IgD-negative memory B cell (primary cell): ENCODE results near the gene RSPH6A. TPM values are rescaled to one million over a fixed set of nuclear protein-coding genes. Genes with fewer than 3 reads are reported as not detected.

ENCODE experiments used
- H3K27ac Mint-ChIP-seq, 3 donors: one replicate each; pipeline ENCODE4 v1.8.0; 2020 to 2022; ENCODE audit warnings: mild to moderate bottlenecking in 3 of 3, mixed read lengths in 3 of 3, moderate library complexity in 1 of 3
- H3K27me3 Mint-ChIP-seq: one replicate; pipeline ENCODE4 v1.8.0; 2021; ENCODE audit warnings: mixed read lengths
- H3K36me3 Mint-ChIP-seq: one replicate; pipeline ENCODE4 v1.8.0; 2020; ENCODE audit warnings: mild to moderate bottlenecking, mixed read lengths
- H3K4me1 Mint-ChIP-seq, 3 donors: one replicate each; pipeline ENCODE4 v1.8.0; 2020 to 2022; ENCODE audit warnings: mixed read lengths in 3 of 3, mild to moderate bottlenecking in 1 of 3
- H3K4me3 Mint-ChIP-seq, 4 donors: one replicate each; pipeline ENCODE4 v1.8.0; 2020 to 2022; ENCODE audit warnings: mild to moderate bottlenecking in 4 of 4, mixed read lengths in 4 of 4, moderate library complexity in 3 of 4
- H3K9me3 Mint-ChIP-seq, 3 donors: one replicate each; pipeline ENCODE4 v1.8.0; 2020 to 2021; ENCODE audit warnings: mixed read lengths in 3 of 3, mild to moderate bottlenecking in 1 of 3
- polyA plus RNA-seq: library from polyadenylated mRNA; unstranded; fragments of 300-500 nt; fragmentation: Illumina TruSeq; gene quantifications from one replicate; pipeline ENCODE4 v1.2.3, GENCODE V29; 2021

Gene RSPH6A
- polyA plus RNA-seq, 1 donor from 2014 or later: not detected

DNA sequence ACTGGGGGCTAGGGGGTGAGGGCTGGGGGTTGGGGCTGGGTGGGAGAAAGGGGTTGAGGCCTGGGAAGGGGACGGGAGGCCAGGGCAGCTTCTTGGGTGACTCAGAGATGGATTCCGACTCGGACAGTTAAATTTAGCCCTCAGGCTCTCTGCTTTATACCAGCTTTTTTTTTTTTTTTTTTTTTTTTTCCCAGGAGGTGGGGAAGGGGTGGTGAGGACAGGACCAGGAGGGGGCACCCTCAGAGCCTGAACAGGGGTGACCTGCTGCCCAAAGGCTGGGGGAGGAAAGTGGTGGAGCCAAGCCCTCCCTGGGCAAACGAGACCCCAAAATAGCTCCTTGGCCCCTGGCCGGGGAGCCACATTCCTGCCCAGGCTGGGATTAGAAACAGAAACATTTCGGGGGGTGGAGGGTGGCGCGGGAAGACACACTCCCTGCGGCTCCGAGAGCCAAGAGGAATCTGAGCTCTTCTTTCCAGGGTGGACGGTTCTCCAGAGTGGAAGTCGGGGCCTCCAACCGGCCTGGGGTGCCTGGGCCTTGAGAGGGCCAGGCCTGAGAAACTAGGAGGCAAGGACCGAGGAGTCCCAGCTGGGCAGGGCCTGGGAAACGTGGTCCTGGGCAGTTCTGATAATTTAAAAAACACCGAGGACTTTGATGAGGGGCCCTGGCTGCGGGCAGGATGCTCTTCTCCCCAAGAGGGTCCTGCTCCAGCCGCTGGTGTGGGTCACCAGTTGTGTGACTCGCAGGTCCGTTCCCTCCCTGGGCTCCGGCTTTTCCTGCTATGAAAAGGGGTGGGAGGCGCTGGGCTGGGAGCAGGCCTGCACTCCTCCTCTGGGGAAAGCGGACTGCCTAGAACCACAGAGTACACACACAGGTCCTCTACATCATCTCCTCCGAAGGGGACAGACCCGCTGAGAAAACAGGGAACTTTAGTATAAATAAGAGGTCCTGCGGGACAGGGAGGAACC, 32.0 kb downstream of the RSPH6A start:
- H3K27ac Mint-ChIP-seq: no peak overlapping the region
- peaks cover 7 to 16% (median 11%) of the 10 kb centered on the region in 3 donors for H3K4me1 Mint-ChIP-seq
- no peak overlapping the region for H3K4me3 Mint-ChIP-seq
- H3K9me3 Mint-ChIP-seq: no peaks in the 10 kb centered on the region
- H3K27me3 Mint-ChIP-seq: peaks cover 7% of the 10 kb centered on the region
- H3K36me3 Mint-ChIP-seq: peaks cover 4% of the 10 kb centered on the region

DNA sequence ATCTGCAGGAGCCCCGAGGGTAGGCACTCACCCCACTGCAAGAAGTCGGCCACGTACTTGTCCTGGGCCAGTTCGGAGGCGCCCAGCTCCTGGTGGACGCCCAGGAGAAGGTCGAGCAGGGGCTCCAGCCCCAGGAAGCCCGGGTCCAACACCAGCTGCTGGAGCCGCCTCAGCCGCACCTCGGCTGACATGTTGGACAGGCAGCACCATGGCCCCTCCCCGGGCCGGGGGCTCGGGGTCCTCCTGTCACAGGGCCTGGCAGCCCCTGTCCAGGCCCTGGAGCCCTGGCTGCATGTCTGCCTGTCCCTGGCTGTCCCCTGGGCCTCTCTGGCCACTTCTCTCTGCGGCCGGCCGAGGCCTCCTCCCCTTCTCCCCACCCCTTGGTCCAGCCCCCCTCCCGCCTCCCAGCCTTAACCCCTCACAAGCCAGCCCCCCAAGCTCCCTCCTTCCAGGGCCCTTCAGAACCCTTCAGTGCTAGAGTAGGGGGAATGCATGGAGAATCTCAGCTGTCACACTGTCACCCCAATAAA, 32.9 kb downstream of the RSPH6A start, which contains the start of gene DMPK:
DMPK (minus strand) TSS at position 329 of the 530 bp plus-strand sequence; CDS start at position 191, 138 bp downstream.
- peaks cover 2% of the 10 kb centered on the region for H3K36me3 Mint-ChIP-seq
- peaks cover 7 to 14% (median 11%) of the 10 kb centered on the region in 3 donors for H3K4me1 Mint-ChIP-seq
- no peak within 1 kb of the TSS for H3K4me3 Mint-ChIP-seq
- peaks cover 7% of the 10 kb centered on the region for H3K27me3 Mint-ChIP-seq
- H3K9me3 Mint-ChIP-seq: no peaks in the 10 kb centered on the region
- H3K27ac Mint-ChIP-seq: no peak within 1 kb of the TSS

DNA sequence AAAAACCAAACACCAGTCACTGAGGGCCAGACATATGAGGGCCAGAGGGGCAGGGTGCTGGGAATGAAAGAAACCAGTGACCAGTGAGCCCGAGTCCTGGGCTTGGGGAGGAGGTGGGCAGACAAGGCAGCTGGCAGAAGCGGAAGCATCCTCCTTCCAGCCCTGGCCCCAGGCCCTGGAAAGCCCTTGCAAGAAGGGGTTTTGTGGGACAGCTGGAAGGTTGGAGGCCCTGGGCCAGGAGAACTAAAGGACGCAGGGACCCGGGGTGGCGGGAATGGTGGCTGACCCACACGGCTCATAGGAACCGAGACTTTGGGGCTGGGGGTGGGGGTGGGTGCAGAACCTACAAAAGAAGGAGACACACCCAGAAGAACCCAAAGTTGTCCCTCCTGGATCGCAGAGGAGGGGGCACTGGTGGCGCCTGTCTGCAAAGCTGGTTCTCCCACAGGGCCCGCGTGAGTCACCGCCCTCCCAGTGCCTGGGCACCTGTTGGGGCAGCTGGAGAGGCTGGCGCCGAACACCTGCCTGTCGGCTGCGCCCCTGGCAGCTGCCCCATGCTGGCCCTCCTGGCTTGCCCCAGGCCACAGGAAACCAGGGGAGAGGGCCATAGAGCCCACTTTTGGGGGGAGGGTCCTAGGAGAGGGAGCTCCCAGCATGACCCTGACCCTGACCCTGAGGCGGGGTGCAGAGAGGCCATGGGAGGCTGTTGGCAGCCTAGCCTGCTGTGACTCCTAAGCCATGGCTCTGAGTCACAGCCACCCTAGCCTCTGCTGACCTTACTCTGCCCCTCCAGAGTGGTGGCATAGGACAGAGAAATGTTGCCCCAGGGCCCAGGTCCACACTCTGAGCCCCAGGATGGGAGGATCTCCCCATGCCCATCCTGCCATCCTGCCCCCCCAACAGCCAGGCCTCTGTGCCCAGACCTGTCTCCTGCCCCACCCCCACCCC, 33.6 kb downstream of the RSPH6A start:
- H3K4me1 Mint-ChIP-seq: peaks cover 7 to 14% (median 11%) of the 10 kb centered on the region in 3 donors
- peaks cover 7% of the 10 kb centered on the region for H3K27me3 Mint-ChIP-seq
- peak overlapping the region in 1 of 3 donors; percentile 51 for H3K27ac Mint-ChIP-seq
- no peaks in the 10 kb centered on the region for H3K9me3 Mint-ChIP-seq
- no peak overlapping the region for H3K4me3 Mint-ChIP-seq
- H3K36me3 Mint-ChIP-seq: peaks cover 2% of the 10 kb centered on the region

DNA sequence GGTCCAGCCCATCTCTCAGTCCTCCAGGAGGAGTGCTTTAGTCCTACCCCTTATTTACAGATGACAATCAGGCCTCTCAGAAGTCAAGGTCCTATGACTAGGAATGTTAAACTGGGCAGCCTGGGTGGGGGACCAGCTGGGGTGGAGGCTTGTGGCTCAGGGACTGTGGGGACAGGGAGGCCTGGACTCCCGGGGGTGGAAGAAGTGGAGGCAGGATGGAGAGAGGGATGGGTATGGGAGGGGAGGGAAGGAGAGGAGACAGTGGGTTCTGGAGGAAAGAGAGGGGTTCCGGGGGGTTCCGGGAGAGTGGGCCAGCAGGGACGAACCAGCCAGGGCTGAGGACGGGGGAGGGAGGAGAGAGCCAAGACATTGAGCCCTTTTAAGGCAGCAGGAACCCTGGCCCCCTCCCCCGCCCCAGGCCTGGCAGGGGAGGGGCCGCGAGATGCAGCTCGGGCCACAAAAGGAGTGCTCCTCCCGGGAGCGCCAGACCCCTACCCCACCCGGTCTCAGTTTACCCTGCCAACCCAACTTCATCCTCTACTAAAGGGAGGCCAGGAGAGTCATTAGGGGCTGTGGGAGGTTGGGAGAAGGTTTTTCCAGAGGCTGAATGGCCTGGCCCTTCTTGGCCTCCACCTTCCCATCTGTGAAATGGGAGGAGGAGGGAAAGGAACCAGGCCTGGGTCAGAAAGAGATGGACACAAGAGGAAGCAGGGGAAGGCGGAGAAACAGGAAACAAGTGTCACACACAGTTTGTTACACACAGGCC, 34.5 kb downstream of the RSPH6A start:
- H3K9me3 Mint-ChIP-seq: no peaks in the 10 kb centered on the region
- H3K27ac Mint-ChIP-seq: peak overlapping the region in 1 of 3 donors; percentile 51
- H3K4me3 Mint-ChIP-seq: no peak overlapping the region
- peaks cover 2% of the 10 kb centered on the region for H3K36me3 Mint-ChIP-seq
- H3K4me1 Mint-ChIP-seq: peaks cover 7 to 14% (median 11%) of the 10 kb centered on the region in 3 donors
- peaks cover 7% of the 10 kb centered on the region for H3K27me3 Mint-ChIP-seq

DNA sequence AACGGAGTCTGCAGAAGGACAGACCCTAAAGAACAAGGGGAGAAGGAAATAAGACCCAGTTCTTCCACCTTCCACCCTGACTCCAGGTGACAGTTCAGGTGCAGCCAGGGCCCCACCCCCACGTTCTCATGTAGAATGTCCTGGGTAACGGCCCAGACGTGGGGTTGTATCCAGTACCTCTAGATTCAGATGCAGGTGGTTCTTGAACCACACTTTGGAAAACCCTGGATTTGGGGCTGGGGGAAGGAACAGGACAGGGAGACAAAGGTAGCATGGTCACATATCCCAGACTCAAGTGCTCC, 35.0 kb downstream of the RSPH6A start:
- Mint-ChIP-seq H3K27ac (no peak overlapping the region), H3K9me3 (no peaks in the 10 kb centered on the region), H3K27me3 (peaks cover 7% of the 10 kb centered on the region), H3K4me3 (no peak overlapping the region), H3K4me1 (peaks cover 7 to 14% (median 11%) of the 10 kb centered on the region in 3 donors), H3K36me3 (peaks cover 2% of the 10 kb centered on the region)

DNA sequence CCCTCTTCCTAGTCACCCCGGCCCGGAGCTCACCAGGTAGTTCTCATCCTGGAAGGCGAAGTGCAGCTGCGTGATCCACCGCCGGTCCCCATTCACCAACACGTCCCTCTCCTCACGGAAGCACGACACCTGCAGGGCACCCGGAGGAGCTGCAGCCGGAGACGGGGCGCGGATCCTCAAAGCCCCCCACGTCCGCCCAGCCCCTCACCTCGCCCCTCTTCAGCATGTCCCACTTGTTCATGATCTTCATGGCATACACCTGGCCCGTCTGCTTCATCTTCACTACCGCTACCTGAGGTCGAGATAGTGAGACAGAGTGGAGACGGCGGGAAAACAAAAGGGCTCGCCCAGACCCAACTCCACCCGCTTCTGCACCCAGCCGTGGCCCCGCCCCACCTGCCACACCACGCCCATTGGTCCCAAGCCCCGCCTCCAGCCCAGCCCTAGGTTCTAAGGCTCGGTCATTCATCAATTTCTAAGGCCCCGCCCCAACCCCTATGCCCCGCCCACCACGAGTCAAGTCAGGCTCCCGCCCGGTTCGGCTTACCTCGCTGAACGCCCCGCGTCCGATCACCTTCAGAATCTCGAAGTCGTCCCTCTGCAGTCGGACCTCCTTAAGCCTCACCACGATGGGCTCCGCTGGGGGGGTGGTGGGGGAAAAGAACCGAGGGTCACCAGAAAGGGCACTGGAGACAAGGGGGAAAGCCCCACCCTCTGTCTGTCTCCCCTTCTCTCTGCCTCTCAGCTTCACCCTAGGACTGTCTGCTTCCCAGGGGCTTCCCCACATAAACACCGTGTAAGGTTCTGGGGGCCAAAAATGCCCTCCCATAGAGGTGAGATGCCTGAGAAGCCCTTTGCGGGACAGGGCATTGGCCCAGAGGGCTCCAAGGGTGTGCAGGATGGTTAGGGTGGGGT, 35.6 kb downstream of the RSPH6A start:
- peak overlapping the region in 2 of 3 donors; percentile 55 to 59 for H3K27ac Mint-ChIP-seq
- peak overlapping the region; percentile 24 to 94 (median 72) for H3K4me3 Mint-ChIP-seq
- peaks cover 7% of the 10 kb centered on the region for H3K27me3 Mint-ChIP-seq
- H3K4me1 Mint-ChIP-seq: peaks cover 7 to 14% (median 11%) of the 10 kb centered on the region in 3 donors
- no peaks in the 10 kb centered on the region for H3K9me3 Mint-ChIP-seq
- H3K36me3 Mint-ChIP-seq: peaks cover 2% of the 10 kb centered on the region

DNA sequence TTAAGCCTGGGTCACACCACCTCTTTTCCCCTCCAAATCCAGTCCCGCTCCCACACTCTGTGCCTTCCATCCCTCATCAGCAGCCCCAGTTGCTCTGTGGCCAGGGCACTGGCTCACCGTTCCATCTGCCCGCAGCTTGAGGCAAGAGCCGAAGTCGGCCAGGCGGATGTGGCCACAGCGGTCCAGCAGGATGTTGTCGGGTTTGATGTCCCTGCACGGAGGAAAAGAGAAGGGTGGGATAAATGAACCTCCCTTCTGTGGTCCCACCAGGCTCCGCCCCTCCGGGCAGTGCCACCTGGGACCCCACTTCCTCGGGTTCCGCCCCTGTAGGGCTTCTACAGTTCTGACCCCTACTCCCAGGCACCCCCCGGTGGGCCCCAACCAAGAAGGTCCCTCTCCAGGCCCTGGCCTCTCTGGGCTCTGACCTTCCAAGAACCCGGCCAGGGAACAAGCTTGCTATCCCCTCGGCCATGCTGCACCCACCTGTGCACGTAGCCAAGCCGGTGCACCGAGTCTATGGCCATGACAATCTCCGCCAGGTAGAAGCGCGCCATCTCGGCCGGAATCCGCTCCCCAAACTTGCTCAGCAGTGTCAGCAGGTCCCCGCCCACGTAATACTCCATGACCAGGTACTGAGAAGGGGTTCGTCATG, 37.0 kb downstream of the RSPH6A start:
- no peaks in the 10 kb centered on the region for H3K9me3 Mint-ChIP-seq
- H3K36me3 Mint-ChIP-seq: peaks cover 2% of the 10 kb centered on the region
- H3K4me1 Mint-ChIP-seq: peaks cover 7 to 16% (median 11%) of the 10 kb centered on the region in 3 donors
- peak overlapping the region in 1 of 4 donors; percentile 76 for H3K4me3 Mint-ChIP-seq
- peaks cover 7% of the 10 kb centered on the region for H3K27me3 Mint-ChIP-seq
- no peak overlapping the region for H3K27ac Mint-ChIP-seq

DNA sequence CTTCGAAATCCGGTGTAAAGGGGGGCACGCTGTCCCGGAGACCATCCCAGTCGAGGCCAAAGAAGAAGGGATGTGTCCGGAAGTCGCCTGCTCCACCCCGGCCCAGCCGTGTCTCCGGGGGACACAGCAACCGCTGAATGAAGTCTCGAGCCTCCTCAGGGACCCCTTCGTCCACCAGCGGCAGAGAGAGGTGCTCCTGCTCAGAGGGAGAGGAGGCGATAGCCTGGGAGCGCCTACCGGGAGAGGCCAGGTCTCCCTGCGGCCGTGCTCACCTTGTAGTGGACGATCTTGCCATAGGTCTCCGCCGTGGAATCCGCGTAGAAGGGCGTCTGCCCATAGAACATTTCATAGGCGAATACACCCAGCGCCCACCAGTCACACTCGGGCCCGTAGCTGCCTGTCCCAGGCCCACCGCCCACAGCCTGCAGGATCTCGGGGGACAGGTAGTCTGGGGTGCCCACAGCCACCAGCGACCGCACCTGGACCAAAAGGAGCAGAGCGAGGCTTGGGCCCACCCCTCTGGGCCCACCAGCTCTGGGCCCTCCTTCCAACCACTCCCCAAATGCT, 37.6 kb downstream of the RSPH6A start:
- Mint-ChIP-seq H3K9me3 (no peaks in the 10 kb centered on the region), H3K4me1 (peaks cover 7 to 16% (median 11%) of the 10 kb centered on the region in 3 donors), H3K27me3 (peaks cover 7% of the 10 kb centered on the region), H3K4me3 (peak overlapping the region in 2 of 4 donors; percentile 5 to 57), H3K27ac (no peak overlapping the region), H3K36me3 (peaks cover 2% of the 10 kb centered on the region)

DNA sequence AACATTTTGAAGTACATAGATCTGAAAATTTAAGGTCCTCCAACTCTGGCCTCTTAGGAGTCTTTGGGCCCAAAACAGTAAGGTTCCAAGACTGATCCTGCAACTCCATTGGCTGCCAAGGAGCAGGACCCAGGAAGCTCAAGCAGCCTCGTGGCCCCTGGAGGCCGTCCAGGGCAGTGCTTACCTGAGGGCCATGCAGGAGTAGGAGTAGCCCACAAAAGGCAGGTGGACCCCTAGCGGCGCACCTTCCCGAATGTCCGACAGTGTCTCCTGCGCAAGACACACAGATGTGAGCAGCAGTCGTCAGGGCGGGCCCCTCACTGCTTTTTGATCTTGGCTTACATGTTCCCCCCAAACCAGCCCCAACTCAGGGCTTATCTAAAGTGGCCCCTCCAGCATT, 40.3 kb downstream of the RSPH6A start:
- Mint-ChIP-seq H3K36me3 (peaks cover 2% of the 10 kb centered on the region), H3K27ac (no peak overlapping the region), H3K27me3 (peaks cover 7% of the 10 kb centered on the region), H3K9me3 (no peaks in the 10 kb centered on the region), H3K4me1 (peaks cover 8 to 20% (median 16%) of the 10 kb centered on the region in 3 donors), H3K4me3 (no peak overlapping the region)

DNA sequence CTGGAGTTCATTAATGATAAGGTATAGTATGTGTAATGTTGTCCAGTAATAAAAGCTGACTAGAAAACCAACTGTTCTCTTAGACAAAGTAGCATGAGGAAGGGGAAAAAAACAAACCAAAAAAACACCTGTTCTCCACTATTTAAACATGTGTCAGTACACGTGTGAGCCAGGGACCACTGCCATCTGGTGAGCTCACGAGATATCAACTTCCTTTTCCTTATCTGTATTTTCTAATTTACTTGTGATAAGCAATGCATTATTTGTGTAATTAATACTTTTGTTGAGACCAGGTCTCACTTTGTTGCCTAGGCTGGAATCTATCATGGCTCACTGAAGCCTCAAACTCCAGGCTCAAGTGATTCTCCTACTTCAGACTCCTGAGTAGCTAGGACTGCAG, 41.7 kb downstream of the RSPH6A start:
- no peaks in the 10 kb centered on the region for H3K36me3 Mint-ChIP-seq
- no peaks in the 10 kb centered on the region for H3K27me3 Mint-ChIP-seq
- H3K9me3 Mint-ChIP-seq: no peaks in the 10 kb centered on the region
- H3K4me1 Mint-ChIP-seq: peaks cover 5 to 9% (median 7%) of the 10 kb centered on the region in 3 donors
- H3K27ac Mint-ChIP-seq: peak overlapping the region in 1 of 3 donors; percentile 13
- H3K4me3 Mint-ChIP-seq: no peak overlapping the region

DNA sequence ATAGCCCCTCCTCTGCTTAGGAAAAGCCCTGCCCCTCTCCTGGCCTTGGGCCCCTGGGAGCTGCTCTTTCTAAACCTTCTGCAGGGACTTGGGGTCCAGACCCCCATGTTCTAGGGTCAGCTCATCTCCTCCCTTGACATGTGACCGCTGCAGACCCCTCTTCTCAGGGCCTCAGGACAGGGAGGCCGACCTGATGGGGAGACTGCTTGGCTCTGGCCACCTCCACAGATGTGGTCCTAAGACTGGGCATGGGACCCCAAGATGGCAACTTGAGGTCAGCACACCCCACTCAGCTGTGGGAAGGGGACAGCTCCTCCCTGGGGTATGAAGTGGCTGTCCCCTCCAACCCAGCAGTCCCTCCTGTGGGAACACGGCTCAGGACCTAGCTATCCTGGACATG, 42.2 kb downstream of the RSPH6A start:
- no peaks in the 10 kb centered on the region for H3K9me3 Mint-ChIP-seq
- no peaks in the 10 kb centered on the region for H3K27me3 Mint-ChIP-seq
- H3K27ac Mint-ChIP-seq: peak overlapping the region in 1 of 3 donors; percentile 13
- H3K4me3 Mint-ChIP-seq: no peak overlapping the region
- H3K36me3 Mint-ChIP-seq: no peaks in the 10 kb centered on the region
- H3K4me1 Mint-ChIP-seq: peaks cover 5 to 9% (median 5%) of the 10 kb centered on the region in 3 donors

DNA sequence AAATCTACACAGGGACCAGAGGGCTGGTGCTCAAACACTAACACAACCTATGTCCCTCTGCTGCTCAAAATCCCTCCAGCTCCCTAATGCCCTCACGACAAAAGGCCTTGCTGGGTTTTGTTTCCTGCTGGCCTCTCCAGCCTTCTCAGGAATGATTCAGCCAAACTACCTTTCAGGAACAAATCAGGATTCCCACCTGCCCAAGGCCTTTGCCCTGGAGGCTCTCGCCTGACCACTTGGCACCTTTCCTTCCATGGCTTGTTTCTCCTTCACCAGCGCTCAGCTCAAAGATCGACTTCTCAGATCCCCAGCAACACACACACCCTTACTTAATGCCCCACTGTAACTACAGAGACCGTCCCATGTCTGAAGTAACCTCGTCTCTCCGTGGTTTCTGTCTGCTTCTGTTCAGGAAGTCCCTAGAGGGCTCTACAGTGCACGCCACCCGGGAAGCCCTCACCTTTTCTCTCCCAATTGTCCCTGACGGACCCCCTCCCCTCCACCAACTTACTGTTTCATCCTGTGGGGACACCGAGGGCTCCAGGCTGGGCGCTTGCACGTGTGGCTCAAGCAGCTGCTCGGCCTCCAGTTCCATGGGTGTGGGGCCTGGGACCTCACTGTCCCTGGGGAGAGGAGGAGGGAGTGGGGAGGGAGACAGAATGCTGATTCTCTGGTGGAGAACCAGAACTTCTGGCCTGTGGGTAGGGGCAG, 42.8 kb downstream of the RSPH6A start:
- Mint-ChIP-seq H3K36me3 (no peaks in the 10 kb centered on the region), H3K9me3 (no peaks in the 10 kb centered on the region), H3K4me3 (peak overlapping the region in 3 of 4 donors; percentile 15 to 52 (median 17)), H3K4me1 (peaks cover 5 to 9% (median 5%) of the 10 kb centered on the region in 3 donors), H3K27ac (peak overlapping the region; percentile 64 to 71 (median 68)), H3K27me3 (peaks cover 2% of the 10 kb centered on the region)
